Suprapubic skin (tissue), 4 donors: ENCODE measurements around the gene KATNB1. TPM values are rescaled to one million over a fixed set of nuclear protein-coding genes. Genes with fewer than 3 reads are reported as not detected.

Experiments used
- DNase-seq, 2 donors: peaks; one replicate each; pipeline ENCODE4 v3.0.0-alpha.2; 2019; ENCODE audit warnings: low spot score in 2 of 2
- H3K27ac ChIP-seq: fragments of 200-600 bp; sonication (generic); one replicate; pipeline ENCODE4 v1.5.1; 2019
- H3K27me3 ChIP-seq: fragments of 200-600 bp; sonication (generic); one replicate; pipeline ENCODE4 v1.5.1; 2019
- H3K36me3 ChIP-seq: fragments of 200-600 bp; sonication (generic); one replicate; pipeline ENCODE4 v1.5.1; 2019
- H3K4me1 ChIP-seq: fragments of 200-600 bp; sonication (generic); one replicate; pipeline ENCODE4 v1.5.1; 2019
- H3K4me3 ChIP-seq: fragments of 200-600 bp; sonication (generic); one replicate; pipeline ENCODE4 v1.5.1; 2019; ENCODE audit warnings: mild to moderate bottlenecking
- H3K9me3 ChIP-seq: fragments of 200-600 bp; sonication (generic); one replicate; pipeline ENCODE4 v1.5.1; 2019
- EP300 ChIP-seq: sonication (generic); formaldehyde crosslinking; IDR thresholded peaks from one replicate; pipeline ENCODE4 v1.6.1; 2017; ENCODE audit warnings: antibody characterized with exemption
- POLR2A ChIP-seq, 2 donors: fragments of 450-650 bp; IDR thresholded peaks; one replicate each; pipeline ENCODE4 v1.6.1; 2017; ENCODE audit warnings: antibody characterized with exemption in 2 of 2, mild to moderate bottlenecking in 2 of 2, moderate library complexity in 2 of 2
- POLR2AphosphoS5 ChIP-seq, 3 donors: sonication (generic); formaldehyde crosslinking; IDR thresholded peaks; one replicate each; pipeline ENCODE4 v1.6.1; 2017; ENCODE audit warnings: antibody characterized with exemption in 3 of 3
- WGBS: methylation state at CpG from one replicate; pipeline ENCODE4 v1.1.5; 2018; 5-methylcytosine and 5-hydroxymethylcytosine counted together
- total RNA-seq, 4 donors: library from RNA; depleted of rRNA; stranded (reverse); fragments of >200 nt; gene quantifications; one replicate each; pipeline ENCODE4 v1.1.0, GENCODE V29; 2016
- TF ChIP-seq, protein P1 (sequence below), 2 donors: fragments of 200-600 bp in 1 of 2; fragments of 450-650 bp in 1 of 2; sonication (generic) in 1 of 2; IDR thresholded peaks; one replicate each; pipeline ENCODE4 v1.5.1; 2016 to 2019; ENCODE audit warnings: antibody characterized with exemption in 2 of 2, mild to moderate bottlenecking in 1 of 2, moderate library complexity in 1 of 2

KATNB1 gene
- total RNA-seq, 4 donors from 2014 or later = 47.8 to 62.7 (median 55.7) TPM

- Histone ChIP-seq H3K27ac (no peak overlapping the region), H3K27me3 (no peaks in the 10 kb centered on the region), H3K9me3 (no peaks in the 10 kb centered on the region), H3K36me3 (no peaks in the 10 kb centered on the region), H3K4me1 (no peaks in the 10 kb centered on the region), H3K4me3 (no peak overlapping the region)
- no peak for TF ChIP-seq POLR2A (IDR thresholded peaks at IDR 0.05)
- TF ChIP-seq POLR2AphosphoS5 (IDR thresholded peaks at IDR 0.05) = no peak
- TF ChIP-seq, protein P1, sequence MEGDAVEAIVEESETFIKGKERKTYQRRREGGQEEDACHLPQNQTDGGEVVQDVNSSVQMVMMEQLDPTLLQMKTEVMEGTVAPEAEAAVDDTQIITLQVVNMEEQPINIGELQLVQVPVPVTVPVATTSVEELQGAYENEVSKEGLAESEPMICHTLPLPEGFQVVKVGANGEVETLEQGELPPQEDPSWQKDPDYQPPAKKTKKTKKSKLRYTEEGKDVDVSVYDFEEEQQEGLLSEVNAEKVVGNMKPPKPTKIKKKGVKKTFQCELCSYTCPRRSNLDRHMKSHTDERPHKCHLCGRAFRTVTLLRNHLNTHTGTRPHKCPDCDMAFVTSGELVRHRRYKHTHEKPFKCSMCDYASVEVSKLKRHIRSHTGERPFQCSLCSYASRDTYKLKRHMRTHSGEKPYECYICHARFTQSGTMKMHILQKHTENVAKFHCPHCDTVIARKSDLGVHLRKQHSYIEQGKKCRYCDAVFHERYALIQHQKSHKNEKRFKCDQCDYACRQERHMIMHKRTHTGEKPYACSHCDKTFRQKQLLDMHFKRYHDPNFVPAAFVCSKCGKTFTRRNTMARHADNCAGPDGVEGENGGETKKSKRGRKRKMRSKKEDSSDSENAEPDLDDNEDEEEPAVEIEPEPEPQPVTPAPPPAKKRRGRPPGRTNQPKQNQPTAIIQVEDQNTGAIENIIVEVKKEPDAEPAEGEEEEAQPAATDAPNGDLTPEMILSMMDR (IDR thresholded peaks at IDR 0.05) = no peak
- no peak for TF ChIP-seq EP300
- DNase-seq = no peak
- WGBS = 83% methylated on average over 7 of the region's 7 CpGs
Measured at GRCh38 chr16:57723170-57723569, 12.4 kb upstream of the KATNB1 start.

GRCh38 chr16:57724531-57724930 lies 11.0 kb upstream of the KATNB1 start:
- DNase-seq = no peak
- 87% methylated on average over 12 of the region's 15 CpGs for WGBS

DNA sequence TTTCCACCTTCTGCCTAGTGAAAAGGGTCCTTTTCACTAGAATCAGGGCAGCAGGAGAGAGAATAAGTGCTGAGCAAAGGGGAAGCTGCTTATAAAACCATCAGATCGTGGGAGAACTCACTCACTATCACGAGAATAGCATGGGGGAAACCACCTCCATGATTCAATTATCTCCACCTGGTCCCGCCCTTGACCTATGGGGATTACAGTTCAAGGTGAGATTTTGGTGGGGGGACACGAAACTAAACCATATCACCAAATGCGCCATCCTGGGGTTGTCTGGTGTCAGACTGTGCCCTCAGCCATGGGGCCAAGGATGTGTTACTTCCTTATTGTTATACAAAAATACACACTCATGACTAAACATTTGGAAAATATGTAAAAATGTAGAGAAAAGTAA lies 10.4 kb upstream of the KATNB1 start:
- TF ChIP-seq, protein P1 (IDR thresholded peaks at IDR 0.05) = no peak
- TF ChIP-seq POLR2A (IDR thresholded peaks at IDR 0.05) = no peak
- no peak for TF ChIP-seq POLR2AphosphoS5 (IDR thresholded peaks at IDR 0.05)
- TF ChIP-seq EP300 = no peak
- no peak overlapping the region for H3K4me3 ChIP-seq
- DNase-seq = no peak
- H3K27me3 ChIP-seq = no peaks in the 10 kb centered on the region
- WGBS = 69% methylated on average over 5 of the region's 5 CpGs
- H3K27ac ChIP-seq = no peak overlapping the region
- H3K4me1 ChIP-seq = no peaks in the 10 kb centered on the region
- H3K9me3 ChIP-seq = no peaks in the 10 kb centered on the region
- H3K36me3 ChIP-seq = no peaks in the 10 kb centered on the region

More at GRCh38 chr16:57724531-57724930, 11.0 kb upstream of the KATNB1 start:
- no peak overlapping the region for H3K27ac ChIP-seq
- H3K9me3 ChIP-seq = no peaks in the 10 kb centered on the region
- no peaks in the 10 kb centered on the region for H3K36me3 ChIP-seq
- no peak for TF ChIP-seq POLR2A (IDR thresholded peaks at IDR 0.05)
- TF ChIP-seq, protein P1 (IDR thresholded peaks at IDR 0.05) = no peak
- TF ChIP-seq POLR2AphosphoS5 (IDR thresholded peaks at IDR 0.05) = no peak
- no peak for TF ChIP-seq EP300
- no peaks in the 10 kb centered on the region for H3K4me1 ChIP-seq
- no peak overlapping the region for H3K4me3 ChIP-seq
- no peaks in the 10 kb centered on the region for H3K27me3 ChIP-seq

DNA sequence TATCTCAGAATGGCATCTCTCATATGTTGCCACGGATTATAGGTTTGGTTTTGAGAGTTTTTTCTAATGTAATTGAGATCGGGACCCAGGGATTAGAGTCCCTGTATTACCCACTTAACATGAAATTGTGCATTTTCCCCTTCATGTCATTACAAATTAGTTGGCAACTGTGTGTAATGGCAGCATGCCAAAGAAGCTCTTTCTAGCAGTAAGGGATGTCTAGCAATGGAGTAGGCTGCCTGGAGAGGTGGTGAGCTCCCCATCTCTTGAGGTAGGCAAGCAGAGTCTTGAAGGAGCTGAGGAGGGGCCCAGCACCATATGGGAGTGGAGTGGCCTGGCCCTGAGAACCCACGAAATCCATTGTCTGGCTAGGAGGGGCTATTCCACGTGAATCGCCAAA lies 10.0 kb upstream of the KATNB1 start:
- Histone ChIP-seq H3K9me3 (no peaks in the 10 kb centered on the region), H3K4me3 (no peak overlapping the region), H3K27ac (no peak overlapping the region), H3K4me1 (no peaks in the 10 kb centered on the region), H3K36me3 (no peaks in the 10 kb centered on the region), H3K27me3 (no peaks in the 10 kb centered on the region)
- TF ChIP-seq EP300 (no peak), POLR2A (IDR thresholded peaks at IDR 0.05) (no peak), POLR2AphosphoS5 (IDR thresholded peaks at IDR 0.05) (no peak)
- TF ChIP-seq, protein P1 (IDR thresholded peaks at IDR 0.05) = no peak
- DNase-seq = no peak
- 78% methylated on average over 4 of the region's 5 CpGs for WGBS

GRCh38 chr16:57725976-57726375 lies 9.6 kb upstream of the KATNB1 start:
- WGBS = 91% methylated on average over 28 of the region's 30 CpGs
- no peak overlapping the region for H3K27ac ChIP-seq
- no peak overlapping the region for H3K4me3 ChIP-seq
- H3K36me3 ChIP-seq = no peaks in the 10 kb centered on the region
- H3K4me1 ChIP-seq = no peaks in the 10 kb centered on the region
- TF ChIP-seq EP300 (no peak), POLR2A (IDR thresholded peaks at IDR 0.05) (no peak), POLR2AphosphoS5 (IDR thresholded peaks at IDR 0.05) (no peak)
- TF ChIP-seq, protein P1 (IDR thresholded peaks at IDR 0.05) = no peak
- H3K27me3 ChIP-seq = no peaks in the 10 kb centered on the region
- no peak for DNase-seq
- no peaks in the 10 kb centered on the region for H3K9me3 ChIP-seq
